A549 treated with dexamethasone at 1 μM for 4 hours (cell line): Measurements from ENCODE around the gene DOLK. TPM values are rescaled to one million over a fixed set of nuclear protein-coding genes. Genes with fewer than 3 reads are reported as not detected.

Source experiments
- total RNA-seq: library from RNA; stranded (reverse); fragments of 200-300 nt; extraction: Qiagen RNA extraction; gene quantifications from 5 replicates; pipeline ENCODE4 v1.2.3, GENCODE V29; 2022

Gene DOLK
- 32.2 to 47.1 TPM (median 42.5 TPM) in 5 replicates for total RNA-seq

DNA sequence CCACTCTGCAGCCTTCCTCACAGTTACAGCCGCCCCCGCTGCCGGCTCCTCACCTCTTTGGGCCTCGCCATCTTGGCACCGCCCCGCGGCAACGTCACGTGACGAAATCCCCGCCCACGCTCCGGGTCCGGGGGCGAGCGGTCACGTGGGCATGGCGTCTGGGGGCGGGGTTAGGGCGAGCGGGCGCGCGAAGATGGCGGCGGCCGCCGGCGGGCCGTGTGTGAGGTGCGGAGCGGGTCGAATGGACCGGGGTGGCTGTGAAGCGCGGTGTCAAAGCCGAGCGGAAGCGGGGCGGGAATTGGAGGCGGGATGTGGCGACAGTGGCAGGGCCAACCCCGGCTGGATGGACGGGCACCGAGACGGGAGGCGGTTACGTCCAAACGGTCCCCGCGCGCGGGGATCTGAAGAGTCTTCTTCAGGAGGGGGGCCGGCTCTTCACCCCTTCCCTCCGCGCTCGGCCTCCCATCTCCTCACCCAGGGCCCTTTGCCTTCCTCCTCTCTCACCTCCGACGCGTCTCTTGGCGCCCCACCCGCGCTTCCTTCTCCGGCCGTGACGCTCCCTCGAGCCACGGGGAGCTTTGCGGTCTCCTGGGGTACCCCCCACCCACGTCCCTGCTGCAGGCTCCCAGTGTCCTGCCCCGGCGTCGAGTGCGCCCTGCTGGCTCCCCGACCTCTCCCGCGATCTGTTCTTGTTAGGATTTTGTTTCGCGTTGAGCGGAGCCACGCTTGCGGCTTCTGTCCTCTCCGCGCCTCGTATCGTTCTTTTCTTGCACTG, at the start of gene DOLK, which contains the start of gene NUP188:
Gene DOLK (minus strand): TSS at position 77 of the 775 bp plus-strand sequence. CDS start 300 bp downstream, outside the sequence.
Gene NUP188 (plus strand): TSS at position 173 of the 775 bp plus-strand sequence. CDS start 21 bp downstream, at position 194.

GRCh38 chr9:128920381-128921058, 26.9 kb downstream of the DOLK start, which contains the start of gene PHYHD1:
Gene PHYHD1, plus strand, starts transcription at chr9:128920982. Its CDS starts 1,342 bp downstream, at chr9:128922324.

Other genes with a start within 250 kb of the DOLK start
- gene PKN3, start 245.1 kb downstream of the DOLK start, total RNA-seq, result 10.5 to 17.4 TPM (median 16.2 TPM) in 5 replicates
- 64.0 to 91.6 TPM (median 87.9 TPM) in 5 replicates for gene ZDHHC12, start 223.5 kb downstream of the DOLK start, total RNA-seq
- 10.6 to 17.9 TPM (median 16.1 TPM) in 5 replicates for gene ZER1, start 175.7 kb downstream of the DOLK start, total RNA-seq
- 17.1 to 22.4 TPM (median 20.5 TPM) in 5 replicates for gene TBC1D13, start 160.3 kb downstream of the DOLK start, total RNA-seq
- gene ENDOG, start 129.1 kb downstream of the DOLK start, total RNA-seq, result 20.9 to 30.3 TPM (median 29.1 TPM) in 5 replicates
- gene SPOUT1, start 117.8 kb downstream of the DOLK start, total RNA-seq, result 22.5 to 44.6 TPM (median 40.4 TPM) in 5 replicates
- gene KYAT1, start 65.7 kb downstream of the DOLK start, total RNA-seq, result 9.7 to 14.2 TPM (median 12.5 TPM) in 5 replicates
- gene LRRC8A, start 65.5 kb downstream of the DOLK start, total RNA-seq, result 112 to 180 TPM (median 179 TPM) in 5 replicates
- 0.08 to 0.42 TPM (median 0.38 TPM) in 5 replicates for gene PHYHD1, start 26.6 kb downstream of the DOLK start, total RNA-seq
- 31.2 to 48.0 TPM (median 46.4 TPM) in 5 replicates for gene NUP188, start 96 bp upstream of the DOLK start, total RNA-seq
- gene SH3GLB2, start 80.7 kb upstream of the DOLK start, total RNA-seq, result 31.2 to 47.2 TPM (median 44.8 TPM) in 5 replicates
- 13.0 to 14.1 TPM (median 13.6 TPM) in 5 replicates for gene MIGA2, start 89.0 kb upstream of the DOLK start, total RNA-seq
- 17.4 to 21.9 TPM (median 20.0 TPM) in 5 replicates for gene DOLPP1, start 133.5 kb upstream of the DOLK start, total RNA-seq
- gene CRAT, start 163.2 kb upstream of the DOLK start, total RNA-seq, result 22.1 to 34.5 TPM (median 32.3 TPM) in 5 replicates
- 111 to 124 TPM (median 118 TPM) in 5 replicates for gene PTPA, start 163.8 kb upstream of the DOLK start, total RNA-seq
- gene IER5L, start 230.7 kb upstream of the DOLK start, total RNA-seq, result 18.9 to 37.6 TPM (median 36.3 TPM) in 5 replicates